NCI-H526 (cell line): ENCODE data around the gene EIF6.
"Not testable (repeated sequence)": the region's sequence is repeated elsewhere in the genome, so short reads cannot be mapped to it uniquely, and the experiment has no call there.

Source experiments
- DNase-seq, 2 experiments: peaks; one replicate each; lab custom pipeline; 2025; lab: John Stamatoyannopoulos, UW

Gene EIF6

DNA sequence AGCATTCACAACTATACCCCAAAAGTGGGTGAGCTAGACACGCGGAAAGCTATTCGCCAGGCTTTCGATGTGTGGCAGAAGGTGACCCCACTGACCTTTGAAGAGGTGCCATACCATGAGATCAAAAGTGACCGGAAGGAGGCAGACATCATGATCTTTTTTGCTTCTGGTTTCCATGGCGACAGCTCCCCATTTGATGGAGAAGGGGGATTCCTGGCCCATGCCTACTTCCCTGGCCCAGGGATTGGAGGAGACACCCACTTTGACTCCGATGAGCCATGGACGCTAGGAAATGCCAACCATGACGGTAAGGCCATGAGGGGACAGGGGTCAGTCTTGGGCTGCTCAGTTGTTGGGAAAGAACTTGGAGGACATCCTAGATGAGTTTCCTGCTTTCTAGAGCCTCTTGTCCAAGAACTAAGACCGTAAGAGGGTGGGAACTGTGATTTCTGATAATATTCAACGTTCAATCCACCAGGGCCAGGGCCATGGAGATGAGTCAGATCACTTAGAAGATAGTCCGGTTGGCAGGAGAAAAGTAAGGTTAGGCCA, 30.0 kb downstream of the EIF6 start:
- no peak for DNase-seq

- no peak for DNase-seq
Measured at GRCh38 chr20:35253010-35253409, 31.6 kb downstream of the EIF6 start.

DNA sequence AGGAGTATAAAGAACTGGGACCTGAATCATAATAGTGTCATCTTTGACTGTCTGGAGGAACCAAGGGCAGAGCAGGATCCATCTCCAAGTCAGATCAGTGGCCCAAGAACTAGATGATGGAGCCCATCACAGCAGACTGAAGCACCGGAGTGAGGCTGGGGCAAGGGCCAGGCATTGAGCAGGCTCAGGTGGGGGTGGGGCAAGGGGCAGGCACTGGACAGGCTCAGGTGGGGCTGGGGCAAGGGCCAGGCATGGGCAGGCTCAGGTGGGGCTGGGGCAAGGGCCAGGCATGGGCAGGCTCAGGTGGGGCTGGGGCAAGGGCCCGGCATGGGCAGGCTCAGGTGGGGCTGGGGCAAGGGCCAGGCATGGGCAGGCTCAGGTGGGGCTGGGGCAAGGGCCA, 32.0 kb downstream of the EIF6 start:
- not testable (repeated sequence) for DNase-seq

DNA sequence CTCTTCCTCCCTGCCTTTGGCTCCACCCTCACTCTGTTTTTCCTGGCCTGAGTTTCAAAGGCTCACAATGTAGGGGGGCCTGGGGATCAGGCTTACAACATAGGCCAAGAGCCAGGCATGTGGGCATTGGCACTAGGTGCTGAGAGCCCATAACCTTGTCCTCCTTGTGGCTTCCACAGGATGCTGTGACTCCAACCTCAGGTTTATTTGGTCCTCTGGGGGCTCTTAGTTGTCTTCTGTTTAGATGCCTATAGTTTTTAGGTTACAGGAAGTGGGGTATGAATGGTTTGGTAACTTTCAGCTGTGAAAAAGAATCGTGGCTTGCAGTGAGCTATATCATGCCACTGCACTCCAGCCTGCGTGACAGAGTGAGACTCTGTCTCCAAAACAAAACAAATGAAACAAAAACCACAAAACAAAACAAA, 32.5 kb downstream of the EIF6 start:
- no peak for DNase-seq

DNA sequence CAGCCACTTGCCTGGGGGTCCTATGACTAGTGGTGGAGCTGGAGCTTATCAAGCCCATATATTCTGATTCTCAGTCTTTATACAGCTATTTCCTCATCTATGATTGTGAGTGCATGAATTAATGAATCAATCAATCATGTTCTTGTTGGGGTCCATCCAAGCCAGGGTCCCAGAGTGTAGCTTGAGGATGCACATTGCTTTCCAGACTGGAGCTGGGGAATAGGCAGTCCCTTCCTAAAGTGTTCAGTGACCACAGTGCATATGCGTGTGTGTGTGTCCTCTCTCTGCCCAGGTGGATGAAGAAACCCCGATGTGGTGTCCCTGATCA, 33.0 kb downstream of the EIF6 start:
- no peak for DNase-seq

DNA sequence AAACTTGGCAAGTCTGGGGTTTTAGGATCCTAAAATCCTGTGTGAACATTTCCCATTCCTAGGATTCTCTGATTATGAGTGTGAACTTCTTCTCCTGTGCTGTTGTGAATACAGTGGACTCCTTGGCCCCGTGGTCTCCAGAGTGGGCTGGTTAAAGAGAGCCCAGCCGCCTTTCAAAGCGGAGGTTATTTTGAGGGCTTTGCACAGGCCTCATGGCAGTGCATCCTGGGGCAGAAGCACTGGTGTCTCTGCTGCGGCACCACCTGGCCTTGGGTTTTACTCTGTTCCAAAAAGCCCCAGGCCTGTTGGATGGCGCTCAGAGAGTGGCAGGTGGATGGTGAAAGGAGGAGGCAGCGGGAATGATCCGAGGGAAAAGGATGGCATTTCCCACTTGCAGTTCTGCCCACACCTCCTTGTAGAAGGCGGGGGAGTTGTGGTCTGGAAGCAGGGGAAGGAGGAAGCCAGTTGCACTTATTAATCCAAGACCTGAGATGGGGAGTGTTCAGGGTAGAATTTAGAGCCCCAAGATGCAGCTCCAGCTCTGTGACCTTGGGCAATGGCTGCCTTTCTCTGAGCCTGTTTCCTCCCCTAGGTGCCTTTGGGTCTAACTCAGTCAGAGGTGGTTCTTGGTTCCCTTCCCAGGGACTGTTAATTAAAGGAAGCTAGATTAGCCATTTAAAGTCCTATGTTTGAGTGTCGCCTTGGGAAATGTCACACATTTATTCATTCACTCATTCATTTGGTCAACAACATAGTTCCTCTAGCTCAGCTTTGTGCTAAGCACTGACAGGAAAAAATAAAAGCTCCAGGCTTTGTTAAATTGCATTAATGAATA, 35.7 kb downstream of the EIF6 start:
- no peak for DNase-seq

GRCh38 chr20:35246723-35247122, 37.8 kb downstream of the EIF6 start:
- no peak for DNase-seq

DNA sequence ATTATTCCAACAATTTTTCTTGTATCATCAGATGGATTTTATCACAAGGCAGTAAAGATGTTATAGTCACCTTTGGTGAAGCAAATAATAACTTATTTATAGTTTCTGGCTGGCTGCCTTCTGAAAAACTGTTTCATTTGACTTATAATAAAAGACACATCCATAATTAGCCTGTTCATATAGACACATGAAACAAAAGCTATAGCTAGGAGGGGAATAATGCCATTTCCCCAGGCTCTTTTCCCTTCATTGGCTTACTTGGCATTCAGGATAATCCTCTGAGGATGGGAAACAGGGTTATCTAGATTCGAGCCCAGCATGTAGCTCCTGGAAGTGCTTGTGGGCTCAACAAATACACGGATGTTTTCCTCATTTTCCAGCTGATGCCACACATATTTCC, 40.6 kb downstream of the EIF6 start:
- no peak for DNase-seq

- no peak for DNase-seq
Measured at GRCh38 chr20:35243317-35243716, 41.3 kb downstream of the EIF6 start.

DNA sequence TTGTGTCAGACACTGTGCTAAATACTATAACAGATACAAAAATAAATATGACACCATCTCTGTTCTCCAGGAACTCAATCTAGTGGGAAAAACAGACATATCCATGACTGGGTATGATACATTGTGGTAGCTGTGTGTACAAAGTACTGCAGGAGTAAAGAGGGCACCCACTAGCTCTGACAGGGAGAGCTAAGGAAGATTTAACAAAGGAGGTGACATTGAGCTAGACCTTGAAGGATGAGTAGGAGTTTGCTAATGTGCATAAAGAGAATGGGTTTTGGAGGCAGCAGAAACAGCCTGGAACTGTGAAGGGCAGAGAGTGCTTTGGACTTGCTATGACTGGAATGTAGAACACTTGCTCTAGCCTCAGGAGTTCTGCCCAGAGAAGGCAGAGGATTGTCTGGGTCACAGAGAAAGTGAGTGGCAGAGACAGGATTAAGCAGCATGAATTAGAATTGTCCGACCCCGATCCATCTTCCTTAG, 43.7 kb downstream of the EIF6 start:
- DNase-seq: no peak

GRCh38 chr20:35240083-35240810, 44.3 kb downstream of the EIF6 start:
- no peak for DNase-seq

GRCh38 chr20:35238735-35239134, 45.8 kb downstream of the EIF6 start:
- no peak for DNase-seq

GRCh38 chr20:35238170-35238569, 46.4 kb downstream of the EIF6 start:
- DNase-seq: no peak

DNA sequence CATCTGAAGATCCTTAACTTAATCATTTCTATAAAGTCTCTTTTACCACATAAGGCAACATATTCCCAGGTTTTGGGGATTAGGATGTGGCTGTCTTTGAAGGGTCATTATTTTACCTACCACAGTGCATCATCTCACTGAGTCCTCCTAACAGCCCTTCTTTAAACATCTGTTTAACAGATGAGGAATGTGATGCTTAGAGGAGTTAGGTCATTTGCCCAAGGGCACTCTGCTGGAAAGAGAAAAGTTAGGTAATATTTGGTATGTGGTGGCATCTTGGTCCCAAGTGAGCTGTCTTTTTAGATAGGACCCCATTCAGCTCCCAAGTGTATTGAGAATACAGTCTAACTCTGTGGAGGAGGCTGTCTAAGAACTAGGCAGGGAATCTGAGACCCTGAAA, 47.1 kb downstream of the EIF6 start:
- DNase-seq: no peak

DNA sequence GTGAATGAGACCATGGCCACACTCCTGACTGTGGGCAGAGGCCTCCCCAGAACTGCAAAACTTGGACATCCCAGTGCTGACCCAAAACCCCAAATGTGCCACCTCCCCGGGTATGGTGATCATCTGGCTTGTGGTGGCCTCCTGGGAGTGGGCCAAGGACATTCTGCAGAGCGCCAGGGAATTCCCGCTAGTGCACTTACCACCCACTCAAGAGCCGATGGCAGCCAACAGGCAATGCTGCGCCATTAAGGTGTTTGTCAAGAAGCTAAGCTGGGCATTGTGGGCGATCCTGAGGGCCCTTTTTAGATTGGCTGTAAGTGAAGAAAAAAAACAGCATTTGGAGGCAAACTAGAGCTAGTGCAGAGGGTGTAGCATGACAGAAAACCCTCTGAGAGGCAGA, 48.7 kb downstream of the EIF6 start:
- no peak for DNase-seq

- no peak for DNase-seq
Measured at GRCh38 chr20:35232575-35232974, 52.0 kb downstream of the EIF6 start.
